Skin of body (tissue), 2 donors: ENCODE data around the gene RASAL1. TPM values are rescaled to one million over a fixed set of nuclear protein-coding genes. Genes with fewer than 3 reads are reported as not detected.

Experiments
- DNase-seq: peaks from one replicate; lab custom pipeline; 2025; lab: John Stamatoyannopoulos, UW
- total RNA-seq: library from RNA; depleted of rRNA; stranded (reverse); fragments of >200 nt; gene quantifications from one replicate; pipeline ENCODE4 v1.2.3, GENCODE V29; 2014

RASAL1 gene
- total RNA-seq, 1 donor from 2014 or later: 8.1 TPM

- DNase-seq: no peak
Measured at GRCh38 chr12:113096675-113097461, 38.7 kb downstream of the RASAL1 start.

- no peak for DNase-seq
Measured at GRCh38 chr12:113095405-113095804, 40.2 kb downstream of the RASAL1 start.

- no peak for DNase-seq
Measured at GRCh38 chr12:113094738-113095137, 40.8 kb downstream of the RASAL1 start.

GRCh38 chr12:113093409-113094101 lies 42.0 kb downstream of the RASAL1 start:
- no peak for DNase-seq

GRCh38 chr12:113092607-113093408 lies 42.8 kb downstream of the RASAL1 start:
- no peak for DNase-seq

- no peak for DNase-seq
Measured at GRCh38 chr12:113091506-113091905, 44.1 kb downstream of the RASAL1 start.

GRCh38 chr12:113090740-113091139 lies 44.8 kb downstream of the RASAL1 start:
- no peak for DNase-seq

- DNase-seq: no peak
Measured at GRCh38 chr12:113089839-113090238, 45.7 kb downstream of the RASAL1 start.

GRCh38 chr12:113088971-113089756 lies 46.4 kb downstream of the RASAL1 start:
- DNase-seq: no peak

- DNase-seq: no peak
Measured at GRCh38 chr12:113088037-113088436, 47.5 kb downstream of the RASAL1 start.

GRCh38 chr12:113087193-113087592 lies 48.4 kb downstream of the RASAL1 start:
- no peak for DNase-seq

GRCh38 chr12:113086249-113087164 lies 49.1 kb downstream of the RASAL1 start:
- no peak for DNase-seq

- DNase-seq: no peak
Measured at GRCh38 chr12:113083863-113084435, 51.6 kb downstream of the RASAL1 start.

GRCh38 chr12:113082486-113083148 lies 52.9 kb downstream of the RASAL1 start:
- DNase-seq: no peak

GRCh38 chr12:113081873-113082272 lies 53.7 kb downstream of the RASAL1 start:
- DNase-seq: no peak

GRCh38 chr12:113077859-113078255 lies 57.7 kb downstream of the RASAL1 start:
- DNase-seq: no peak

GRCh38 chr12:113077057-113077858 lies 58.3 kb downstream of the RASAL1 start:
- no peak for DNase-seq

- DNase-seq: no peak
Measured at GRCh38 chr12:113075137-113075683, 60.4 kb downstream of the RASAL1 start.
